HFFc6 (cell line): Measurements from ENCODE around the gene SLC19A1. TPM values are rescaled to one million over a fixed set of nuclear protein-coding genes. Genes with fewer than 3 reads are reported as not detected.

Source experiments
- DNase-seq: peaks from one replicate; pipeline ENCODE4 v3.0.0-alpha.2; 2018
- H3K27ac Mint-ChIP-seq: 2 replicates; pipeline ENCODE4 v1.8.0; 2020; ENCODE audit warnings: mild to moderate bottlenecking, mixed read lengths
- H3K27me3 Mint-ChIP-seq: 2 replicates; pipeline ENCODE4 v1.8.0; 2021; ENCODE audit warnings: mild to moderate bottlenecking, moderate library complexity, mixed read lengths; ENCODE audit not compliant: insufficient read depth
- H3K36me3 Mint-ChIP-seq: 2 replicates; pipeline ENCODE4 v1.8.0; 2021; ENCODE audit warnings: low read depth, mixed read lengths
- H3K4me1 Mint-ChIP-seq: 2 replicates; pipeline ENCODE4 v1.8.0; 2020; ENCODE audit warnings: low read depth, mixed read lengths
- H3K4me3 Mint-ChIP-seq: 2 replicates; pipeline ENCODE4 v1.8.0; 2020; ENCODE audit warnings: mild to moderate bottlenecking, moderate library complexity, mixed read lengths
- H3K9me3 Mint-ChIP-seq: 2 replicates; pipeline ENCODE4 v1.8.0; 2020; ENCODE audit warnings: mild to moderate bottlenecking, mixed read lengths
- CTCF ChIP-seq: fragments of 200-600 bp; sonication (generic); IDR thresholded peaks from 2 replicates; pipeline ENCODE4 v1.5.0; 2021; ENCODE audit warnings: antibody characterized with exemption, mild to moderate bottlenecking
- total RNA-seq, 6 experiments: library from RNA; stranded (reverse); fragmentation: NEBNext Ultra II Directional; extraction: Animal tissue kit (Norgen Biotek cat#: 25700); gene quantifications; 2 replicates in 1 of 6; 3 replicates in 5 of 6; pipeline ENCODE4 v1.2.3, GENCODE V29; 2021

SLC19A1 gene
- total RNA-seq, 6 experiments from 2014 or later: 12.3 to 15.9 (median 14.6) TPM

GRCh38 chr21:45511007-45511406 lies 31.2 kb downstream of the SLC19A1 start:
- H3K4me3 Mint-ChIP-seq: no peak overlapping the region
- H3K36me3 Mint-ChIP-seq: no peaks in the 10 kb centered on the region; the same call in 1 of the 2 replicates
- no peak for TF ChIP-seq CTCF
- peaks cover 4% of the 10 kb centered on the region for H3K27me3 Mint-ChIP-seq
- H3K9me3 Mint-ChIP-seq: no peaks in the 10 kb centered on the region
- no peak for DNase-seq
- H3K27ac Mint-ChIP-seq: no peak overlapping the region
- no peaks in the 10 kb centered on the region for H3K4me1 Mint-ChIP-seq

DNA sequence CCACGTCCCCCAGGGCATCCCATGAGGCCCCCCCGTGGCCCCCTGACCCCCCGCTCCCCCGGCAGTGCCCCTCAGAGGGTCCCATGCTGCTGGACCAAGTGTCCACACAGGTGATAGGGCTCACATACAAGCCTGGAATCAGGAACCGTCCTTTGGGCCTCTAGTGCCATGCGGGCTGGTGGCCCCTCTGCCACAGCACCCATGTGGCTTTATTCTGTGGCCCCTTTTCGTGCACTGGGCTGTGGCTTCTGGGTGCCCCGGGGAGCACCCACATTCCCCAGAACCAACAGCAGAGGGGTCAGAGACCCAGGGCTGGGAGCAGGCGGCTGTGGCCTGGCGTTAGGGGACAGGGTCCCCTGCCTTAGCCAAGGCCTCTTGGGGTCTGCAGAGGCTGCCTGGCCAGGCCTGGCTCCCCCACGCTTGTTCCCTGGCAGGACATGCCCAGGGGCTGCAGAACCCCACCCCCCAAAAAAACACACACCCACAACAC lies 31.7 kb downstream of the SLC19A1 start:
- H3K4me1 Mint-ChIP-seq: no peaks in the 10 kb centered on the region
- H3K27ac Mint-ChIP-seq: no peak overlapping the region
- no peak for DNase-seq
- no peaks in the 10 kb centered on the region for H3K9me3 Mint-ChIP-seq
- no peak for TF ChIP-seq CTCF
- no peak overlapping the region for H3K4me3 Mint-ChIP-seq
- H3K36me3 Mint-ChIP-seq: no peaks in the 10 kb centered on the region; the same call in 1 of the 2 replicates
- peaks cover 4% of the 10 kb centered on the region for H3K27me3 Mint-ChIP-seq

DNA sequence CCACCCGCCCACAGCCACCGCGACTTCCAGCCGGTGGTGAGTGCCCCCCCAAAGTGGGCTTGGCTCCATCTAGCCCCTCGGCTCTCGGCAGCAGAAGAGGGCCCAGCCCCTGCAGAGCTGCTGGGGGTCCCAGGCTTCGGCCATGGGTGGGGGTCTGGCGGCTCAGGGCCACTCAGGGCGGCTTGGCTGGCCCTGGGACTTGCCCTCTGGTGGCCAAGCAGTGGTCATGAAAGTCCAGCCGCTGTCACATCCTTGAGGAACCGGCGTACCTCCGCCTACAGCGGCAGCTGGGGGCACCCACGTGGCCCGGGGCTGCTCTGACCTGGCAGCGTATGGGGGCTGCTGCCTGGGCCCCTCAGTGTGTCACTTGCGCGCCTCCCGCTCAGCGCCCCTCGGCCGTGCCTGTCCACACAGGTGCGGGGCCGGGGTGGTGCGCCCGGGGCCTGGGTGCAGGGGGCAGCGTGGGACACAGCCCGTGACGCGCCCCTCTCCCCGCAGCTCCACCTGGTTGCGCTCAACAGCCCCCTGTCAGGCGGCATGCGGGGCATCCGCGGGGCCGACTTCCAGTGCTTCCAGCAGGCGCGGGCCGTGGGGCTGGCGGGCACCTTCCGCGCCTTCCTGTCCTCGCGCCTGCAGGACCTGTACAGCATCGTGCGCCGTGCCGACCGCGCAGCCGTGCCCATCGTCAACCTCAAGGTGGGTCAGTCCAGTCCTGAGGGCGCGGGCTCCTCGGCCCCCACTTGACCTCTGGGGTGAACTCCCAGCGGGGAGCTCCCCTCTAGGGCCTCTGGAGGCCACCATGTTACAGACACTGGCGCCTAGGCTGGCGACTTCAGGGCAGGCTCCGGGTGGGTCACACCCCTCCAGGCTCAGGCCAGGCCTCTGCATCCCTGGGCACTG lies 32.4 kb downstream of the SLC19A1 start:
- Mint-ChIP-seq H3K4me3 (no peak overlapping the region), H3K36me3 (no peaks in the 10 kb centered on the region; the same call in 1 of the 2 replicates), H3K9me3 (no peaks in the 10 kb centered on the region), H3K27ac (no peak overlapping the region), H3K4me1 (no peaks in the 10 kb centered on the region), H3K27me3 (peaks cover 5% of the 10 kb centered on the region)
- DNase-seq: no peak
- TF ChIP-seq CTCF: peak; percentile 51

DNA sequence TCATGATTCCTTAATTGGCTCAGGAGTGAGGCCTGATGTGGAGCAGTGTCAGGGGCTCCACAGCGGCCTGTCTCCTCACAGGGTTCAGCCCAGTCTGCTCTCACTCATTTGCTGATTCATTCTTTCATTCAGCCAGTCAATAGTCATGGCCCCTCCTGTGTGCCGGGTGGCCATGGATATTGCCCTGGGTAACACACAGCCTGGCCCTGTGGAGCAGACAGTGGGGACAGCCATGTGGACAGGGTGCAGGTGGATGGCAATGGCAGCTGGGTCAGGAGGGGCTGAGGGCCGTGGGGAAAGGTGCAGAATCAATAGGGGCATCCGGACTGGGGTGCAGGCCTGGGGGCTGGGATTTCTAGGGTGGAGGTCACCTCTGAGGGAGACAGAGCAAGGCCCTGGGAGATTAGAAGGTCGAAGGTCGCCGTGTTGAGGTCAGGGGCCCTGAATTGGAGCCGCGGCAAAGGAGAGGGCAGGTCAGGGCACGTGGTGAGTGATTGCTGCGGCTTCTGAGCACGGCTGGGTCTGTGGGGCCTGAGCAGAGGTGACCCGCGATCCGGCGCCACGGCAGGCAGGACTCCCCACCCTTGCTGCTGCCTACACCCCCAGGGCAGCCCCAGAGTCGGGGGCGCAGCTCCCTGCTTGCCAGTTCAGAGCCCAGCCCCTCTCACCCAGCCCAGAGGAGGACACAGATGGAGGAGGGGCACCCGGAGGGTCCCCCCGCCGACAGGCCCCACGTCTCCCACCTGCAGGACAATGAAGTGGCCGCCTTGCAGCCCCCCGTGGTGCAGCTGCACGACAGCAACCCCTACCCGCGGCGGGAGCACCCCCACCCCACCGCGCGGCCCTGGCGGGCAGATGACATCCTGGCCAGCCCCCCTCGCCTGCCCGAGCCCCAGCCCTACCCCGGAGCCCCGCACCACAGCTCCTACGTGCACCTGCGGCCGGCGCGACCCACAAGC lies 33.4 kb downstream of the SLC19A1 start:
- Mint-ChIP-seq H3K4me1 (no peaks in the 10 kb centered on the region), H3K4me3 (no peak overlapping the region), H3K27ac (no peak overlapping the region), H3K36me3 (no peaks in the 10 kb centered on the region; the same call in 1 of the 2 replicates), H3K27me3 (peaks cover 7% of the 10 kb centered on the region), H3K9me3 (no peaks in the 10 kb centered on the region)
- no peak for TF ChIP-seq CTCF
- no peak for DNase-seq

DNA sequence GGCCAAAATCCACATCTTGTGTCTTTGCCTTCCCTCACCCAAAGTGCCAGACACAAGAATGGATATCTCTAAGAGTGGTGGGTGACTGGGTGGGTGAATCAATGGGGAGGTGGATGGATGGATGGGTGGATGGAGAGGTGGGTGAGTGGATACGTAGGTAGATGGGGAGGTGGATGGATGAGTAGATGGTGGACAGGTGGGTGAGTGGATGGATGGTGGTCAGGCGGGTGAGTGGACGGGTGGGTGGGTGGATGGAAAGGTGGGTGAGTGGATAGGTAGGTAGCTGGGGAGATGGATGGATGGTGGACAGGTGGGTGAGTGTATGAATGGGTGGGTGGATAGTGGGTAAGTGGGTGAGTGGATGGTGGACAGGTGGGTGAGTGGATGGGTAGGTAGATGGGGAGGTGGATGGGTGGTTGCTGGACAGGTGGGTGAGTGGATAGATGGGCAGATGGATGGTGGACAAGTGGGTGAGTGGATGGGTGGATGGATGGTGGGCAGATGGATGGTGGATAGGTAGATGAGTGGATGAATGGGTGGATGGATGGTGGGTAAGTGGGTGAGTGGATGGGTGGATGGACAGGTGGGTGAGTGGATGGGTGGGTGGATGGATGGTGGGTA lies 34.2 kb downstream of the SLC19A1 start:
- Mint-ChIP-seq H3K36me3 (no peaks in the 10 kb centered on the region; the same call in 1 of the 2 replicates), H3K4me1 (no peaks in the 10 kb centered on the region), H3K9me3 (no peaks in the 10 kb centered on the region), H3K27ac (no peak overlapping the region), H3K4me3 (no peak overlapping the region), H3K27me3 (peaks cover 6% of the 10 kb centered on the region)
- no peak for DNase-seq
- no peak for TF ChIP-seq CTCF
